ENCODE results near the gene SDK2. TPM values are rescaled to one million over a fixed set of nuclear protein-coding genes. Genes with fewer than 3 reads are reported as not detected.

SDK2 gene
- total RNA-seq, 1 donor from 2014 or later: 1.4 TPM

DNA sequence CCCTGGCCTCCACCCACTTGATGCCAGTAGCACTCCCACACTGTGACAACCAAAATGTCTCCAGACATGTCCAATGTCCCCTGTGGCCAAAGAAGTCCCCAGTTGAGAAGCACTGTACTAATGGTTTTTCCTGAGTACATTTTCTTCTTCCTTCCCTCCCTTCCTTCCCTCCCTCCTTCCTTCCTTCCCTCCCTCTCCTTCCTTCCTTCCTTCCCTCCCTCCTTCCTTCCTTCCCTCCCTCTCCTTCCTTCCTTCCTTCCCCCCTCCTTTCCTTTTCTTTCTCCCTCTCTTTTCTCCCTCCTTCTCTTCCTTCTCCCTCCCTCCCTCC lies 255.7 kb downstream of the SDK2 start:
- H3K27ac ChIP-seq: no peak overlapping the region
- intact Hi-C loops (cut with DNase I): no loop called here
- no peaks in the 10 kb centered on the region for H3K36me3 ChIP-seq
- H3K27me3 ChIP-seq (ENCODE audit: low read depth): peaks cover 4% of the 10 kb centered on the region
- no peaks in the 10 kb centered on the region for H3K9me3 ChIP-seq
- TF ChIP-seq, protein P1, sequence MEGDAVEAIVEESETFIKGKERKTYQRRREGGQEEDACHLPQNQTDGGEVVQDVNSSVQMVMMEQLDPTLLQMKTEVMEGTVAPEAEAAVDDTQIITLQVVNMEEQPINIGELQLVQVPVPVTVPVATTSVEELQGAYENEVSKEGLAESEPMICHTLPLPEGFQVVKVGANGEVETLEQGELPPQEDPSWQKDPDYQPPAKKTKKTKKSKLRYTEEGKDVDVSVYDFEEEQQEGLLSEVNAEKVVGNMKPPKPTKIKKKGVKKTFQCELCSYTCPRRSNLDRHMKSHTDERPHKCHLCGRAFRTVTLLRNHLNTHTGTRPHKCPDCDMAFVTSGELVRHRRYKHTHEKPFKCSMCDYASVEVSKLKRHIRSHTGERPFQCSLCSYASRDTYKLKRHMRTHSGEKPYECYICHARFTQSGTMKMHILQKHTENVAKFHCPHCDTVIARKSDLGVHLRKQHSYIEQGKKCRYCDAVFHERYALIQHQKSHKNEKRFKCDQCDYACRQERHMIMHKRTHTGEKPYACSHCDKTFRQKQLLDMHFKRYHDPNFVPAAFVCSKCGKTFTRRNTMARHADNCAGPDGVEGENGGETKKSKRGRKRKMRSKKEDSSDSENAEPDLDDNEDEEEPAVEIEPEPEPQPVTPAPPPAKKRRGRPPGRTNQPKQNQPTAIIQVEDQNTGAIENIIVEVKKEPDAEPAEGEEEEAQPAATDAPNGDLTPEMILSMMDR (IDR thresholded peaks at IDR 0.05): no peak
- ATAC-seq (no peak), DNase-seq (no peak)
- H3K4me1 ChIP-seq: no peaks in the 10 kb centered on the region
- no peak overlapping the region for H3K4me3 ChIP-seq

DNA sequence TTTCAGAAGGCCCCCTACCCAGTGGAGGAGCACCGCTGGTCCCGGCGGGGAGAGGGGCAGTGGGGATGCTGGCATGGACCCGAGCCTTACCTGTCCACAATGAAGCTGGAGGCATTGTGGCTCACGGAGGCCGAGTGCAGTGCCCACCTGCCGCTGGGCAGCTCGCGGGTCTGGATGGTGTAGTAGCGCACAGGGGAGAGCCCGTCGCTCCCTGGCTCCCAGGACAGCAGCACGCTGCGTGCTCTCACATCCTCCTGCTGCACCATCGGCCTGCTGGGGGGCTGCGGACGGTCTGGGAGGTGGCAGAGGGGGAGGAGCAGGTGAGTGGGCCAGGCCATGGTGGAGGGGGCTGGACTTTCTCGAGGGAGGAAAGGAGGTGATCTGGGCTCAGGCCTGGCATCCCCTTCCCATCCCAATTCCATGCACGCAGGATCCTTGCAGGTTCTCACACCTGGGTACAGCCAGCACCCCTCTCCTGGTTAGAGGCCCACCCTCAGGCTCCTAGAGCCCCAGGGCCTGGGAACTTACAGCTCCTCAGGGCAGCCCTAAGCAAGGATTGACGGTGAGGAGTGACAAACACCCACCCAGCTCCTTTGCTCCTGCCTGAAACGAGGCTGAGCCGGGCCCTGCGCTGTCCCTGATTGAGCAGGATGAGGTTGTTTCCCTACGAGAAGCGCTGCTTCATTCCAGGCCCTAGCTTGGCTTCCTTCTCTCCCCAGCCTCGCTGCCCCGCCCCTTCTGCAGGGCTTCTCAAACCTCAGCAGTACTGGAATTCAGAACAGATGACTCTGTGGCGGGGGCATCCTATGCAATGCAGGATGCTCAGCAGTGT lies 256.3 kb downstream of the SDK2 start:
- TF ChIP-seq, protein P1 (IDR thresholded peaks at IDR 0.05): no peak
- Histone ChIP-seq H3K4me1 (no peaks in the 10 kb centered on the region), H3K27me3 (ENCODE audit: low read depth) (peaks cover 4% of the 10 kb centered on the region), H3K36me3 (no peaks in the 10 kb centered on the region), H3K4me3 (no peak overlapping the region), H3K9me3 (no peaks in the 10 kb centered on the region), H3K27ac (no peak overlapping the region)
- intact Hi-C loops (cut with DNase I): no loop called here
- no peak for DNase-seq
- peak in 1 of 2 donors; percentile 9 for ATAC-seq

DNA sequence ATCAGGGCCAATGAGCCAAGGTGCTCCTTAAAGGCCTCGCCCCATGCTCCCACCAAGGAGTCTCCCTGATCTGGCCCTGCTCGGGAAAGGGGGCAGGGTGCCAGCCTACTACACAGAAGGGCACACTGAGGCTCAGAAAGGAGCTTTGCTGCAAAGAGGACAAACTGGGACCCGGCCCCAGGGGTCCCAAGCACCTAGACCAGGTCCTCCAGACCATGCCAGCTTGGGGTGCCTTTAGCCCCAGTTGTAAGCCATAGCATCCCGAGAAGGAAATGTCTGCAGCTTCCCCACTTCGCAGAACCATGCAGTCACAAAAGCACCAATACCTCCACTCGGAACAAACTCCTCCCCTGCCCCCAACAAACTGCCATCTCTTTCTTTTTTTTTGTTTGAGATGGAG lies 257.7 kb downstream of the SDK2 start:
- no peak for ATAC-seq
- Histone ChIP-seq H3K36me3 (no peaks in the 10 kb centered on the region), H3K4me1 (no peaks in the 10 kb centered on the region), H3K4me3 (no peak overlapping the region), H3K9me3 (no peaks in the 10 kb centered on the region), H3K27me3 (ENCODE audit: low read depth) (peaks cover 4% of the 10 kb centered on the region), H3K27ac (no peak overlapping the region)
- intact Hi-C loops (cut with DNase I): no loop called here
- TF ChIP-seq, protein P1 (IDR thresholded peaks at IDR 0.05): no peak
- no peak for DNase-seq

DNA sequence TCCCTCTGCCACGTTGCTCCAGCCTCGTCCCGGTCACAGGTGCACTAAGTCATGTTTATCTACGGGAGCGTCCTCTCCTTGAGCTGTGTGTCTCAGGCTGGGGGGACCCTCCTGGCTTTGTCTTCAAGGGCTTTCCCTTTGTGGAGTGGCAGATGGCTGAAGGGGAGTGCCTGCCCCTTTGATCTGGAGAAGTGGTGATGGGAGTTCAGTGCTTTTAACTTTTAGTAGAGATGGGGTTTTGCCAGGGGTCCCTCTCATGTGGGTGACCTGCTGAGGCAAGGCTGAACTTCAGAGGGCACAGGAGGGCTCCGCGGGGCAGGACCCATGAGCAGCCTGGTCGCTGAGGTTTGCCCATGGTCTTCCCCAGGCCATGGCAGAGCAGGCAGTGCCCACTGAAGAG lies 259.3 kb downstream of the SDK2 start:
- intact Hi-C loops (cut with DNase I): no loop called here
- ATAC-seq: no peak
- TF ChIP-seq, protein P1 (IDR thresholded peaks at IDR 0.05): no peak
- no peak for DNase-seq
- no peak overlapping the region for H3K27ac ChIP-seq
- no peaks in the 10 kb centered on the region for H3K36me3 ChIP-seq
- no peaks in the 10 kb centered on the region for H3K4me1 ChIP-seq
- H3K4me3 ChIP-seq: no peak overlapping the region
- H3K27me3 ChIP-seq (ENCODE audit: low read depth): peaks cover 4% of the 10 kb centered on the region
- no peaks in the 10 kb centered on the region for H3K9me3 ChIP-seq

GRCh38 chr17:73380439-73381106 lies 263.7 kb downstream of the SDK2 start:
- DNase-seq (no peak), ATAC-seq (no peak)
- Histone ChIP-seq H3K4me1 (no peaks in the 10 kb centered on the region), H3K27me3 (ENCODE audit: low read depth) (peaks cover 3% of the 10 kb centered on the region), H3K9me3 (no peaks in the 10 kb centered on the region), H3K36me3 (no peaks in the 10 kb centered on the region), H3K27ac (no peak overlapping the region), H3K4me3 (no peak overlapping the region)
- intact Hi-C loops (cut with DNase I): no loop called here
- TF ChIP-seq, protein P1 (IDR thresholded peaks at IDR 0.05): no peak
